Erythroblast (primary cell): Measurements from ENCODE around the gene ZSWIM6.

Experiments
- GATA1 ChIP-seq: IDR thresholded peaks from 2 replicates; pipeline ENCODE4 v1.6.1; 2011; ENCODE audit warnings: low read depth, mild to moderate bottlenecking, control low read depth, low read length, moderate library complexity
- POLR2A ChIP-seq: IDR thresholded peaks from 2 replicates; pipeline ENCODE4 v1.6.1; 2011; ENCODE audit warnings: mild to moderate bottlenecking, low read length

DNA sequence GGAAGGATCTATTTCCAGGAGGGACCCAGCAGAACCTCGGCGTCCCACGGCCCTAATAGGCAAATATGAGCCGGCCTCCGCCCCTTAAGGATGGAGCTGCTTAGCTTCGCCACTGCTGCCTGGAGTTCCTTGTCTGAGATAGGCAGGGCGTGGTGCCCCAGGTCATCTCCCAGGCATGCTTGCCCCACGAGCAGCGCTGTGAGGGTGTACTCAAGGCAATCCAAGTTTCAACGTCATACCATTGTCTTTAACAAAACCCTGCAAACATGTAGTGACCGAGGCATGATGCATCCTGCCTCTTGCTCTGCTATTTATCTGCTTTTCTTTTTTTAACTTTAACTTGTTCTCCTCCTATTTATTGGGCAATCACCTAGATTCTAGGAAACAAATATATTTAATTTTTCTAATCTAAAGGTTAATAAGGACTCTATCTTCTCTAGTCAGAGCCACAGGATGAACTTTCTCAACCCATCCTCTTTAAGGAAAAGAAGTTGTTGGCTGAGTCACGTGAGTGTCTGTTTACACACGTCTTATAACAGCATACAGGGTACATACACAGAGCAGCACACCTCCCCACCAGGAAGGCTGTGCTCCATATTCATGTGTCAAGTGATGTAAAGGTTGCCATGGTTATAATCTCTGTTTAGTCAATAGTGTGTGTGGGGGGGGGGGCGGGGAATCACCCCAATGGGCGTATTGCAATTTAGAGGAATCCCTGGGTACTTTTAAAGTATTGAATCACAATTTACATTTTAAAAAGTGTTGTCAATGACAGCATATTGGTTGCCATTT lies 27.3 kb upstream of the ZSWIM6 start:
- TF ChIP-seq POLR2A (no peak), GATA1 (no peak)
